H1 (cell line): ENCODE measurements around the gene LRTM2. TPM values are rescaled to one million over a fixed set of nuclear protein-coding genes. Genes with fewer than 3 reads are reported as not detected.

Experiments
- CTCF ChIA-PET: fragments of 300-600 bp; sonication (Branson Sonifier 250); formaldehyde crosslinking; loops from one replicate; lab custom pipeline; 2021; ENCODE audit not compliant: partially characterized antibody; lab: Charles Lee
- POLR2A ChIA-PET: fragments of 300-600 bp; sonication (Branson Sonifier 250); formaldehyde crosslinking; loops from one replicate; lab custom pipeline; 2021; ENCODE audit warnings: inconsistent platforms; ENCODE audit not compliant: partially characterized antibody; lab: Charles Lee
- DNase-seq, 2 experiments: peaks; one replicate each; pipeline versions ENCODE4 v3.0.0 to v3.0.0-alpha.2; 2010 to 2022; ENCODE audit warnings: low spot score in 2 of 2, low read depth in 1 of 2, mixed read lengths in 1 of 2
- FAIRE-seq: peaks from 2 replicates; lab custom pipeline; 2011; peaks lifted over from hg19 to GRCh38; lab: Jason Lieb, UNC
- H2AFZ ChIP-seq: 2 replicates; pipeline ENCODE4 v1.8.1; 2012; ENCODE audit warnings: low read length, inconsistent platforms
- H2AK5ac ChIP-seq: 2 replicates; pipeline ENCODE4 v1.6.1; 2013; ENCODE audit warnings: low read depth, low read length
- H2BK120ac ChIP-seq: replicated peaks from 2 replicates; pipeline ENCODE3; 2013; ENCODE audit warnings: low read depth, low read length, inconsistent platforms
- H2BK12ac ChIP-seq: 2 replicates; pipeline ENCODE4 v1.6.1; 2013; ENCODE audit warnings: low read depth, low read length
- H2BK15ac ChIP-seq: 2 replicates; pipeline ENCODE4 v1.6.1; 2013; ENCODE audit warnings: low read length
- H2BK20ac ChIP-seq: 2 replicates; pipeline ENCODE4 v1.6.1; 2013; ENCODE audit warnings: low read length
- H2BK5ac ChIP-seq: 2 replicates; pipeline ENCODE4 v1.6.1; 2013; ENCODE audit warnings: low read depth, low read length
- H3K14ac ChIP-seq: 2 replicates; pipeline ENCODE4 v1.6.1; 2013; ENCODE audit warnings: inconsistent platforms; ENCODE audit not compliant: insufficient read length
- H3K18ac ChIP-seq: 2 replicates; pipeline ENCODE4 v1.6.1; 2013; ENCODE audit warnings: low read length; ENCODE audit errors: extremely low read depth
- H3K23ac ChIP-seq: 2 replicates; pipeline ENCODE4 v1.6.1; 2013; ENCODE audit warnings: inconsistent platforms; ENCODE audit not compliant: insufficient read length
- H3K23me2 ChIP-seq: 2 replicates; pipeline ENCODE4 v1.6.1; 2013; ENCODE audit warnings: low read depth, low read length
- H3K27ac ChIP-seq: 2 replicates; pipeline ENCODE4 v1.6.1; 2011; ENCODE audit warnings: low read depth, low read length, inconsistent platforms
- H3K27me3 ChIP-seq, 4 experiments: replicated peaks in 1 of 4; 1 replicate in 1 of 4; 2 replicates in 3 of 4; pipeline versions ENCODE4 v1.6.1 to v1.8.1; 2011 to 2013; ENCODE audit warnings: low read length in 3 of 4, mild to moderate bottlenecking in 3 of 4, inconsistent platforms in 2 of 4, mixed read lengths in 2 of 4, moderate library complexity in 1 of 4; ENCODE audit not compliant: control insufficient read depth in 3 of 4, insufficient read depth in 3 of 4; ENCODE audit errors: extremely low read depth in 1 of 4
- H3K36me3 ChIP-seq, 4 experiments: 2 replicates each; pipeline versions ENCODE4 v1.6.1 to v1.8.1; 2011 to 2013; ENCODE audit warnings: mild to moderate bottlenecking in 4 of 4, low read length in 3 of 4, moderate library complexity in 2 of 4, control low read depth in 1 of 4, inconsistent platforms in 1 of 4; ENCODE audit not compliant: insufficient read depth in 4 of 4, control insufficient read depth in 2 of 4
- H3K4ac ChIP-seq: replicated peaks from 2 replicates; pipeline ENCODE3; 2013; ENCODE audit warnings: low read length, low read depth, mixed read lengths, inconsistent platforms; ENCODE audit not compliant: insufficient read length
- H3K4me1 ChIP-seq, 4 experiments: replicated peaks in 1 of 4; 1 replicate in 1 of 4; 2 replicates in 3 of 4; pipeline versions ENCODE4 v1.6.1 to v1.8.1; 2011 to 2013; ENCODE audit warnings: low read length in 3 of 4, inconsistent platforms in 2 of 4, mixed read lengths in 1 of 4; ENCODE audit not compliant: insufficient read depth in 4 of 4, control insufficient read depth in 3 of 4
- H3K4me2 ChIP-seq, 2 experiments: 2 replicates each; pipeline versions ENCODE4 v1.6.1 to v1.8.1; 2011 to 2013; ENCODE audit warnings: low read depth in 2 of 2, low read length in 2 of 2, control low read depth in 1 of 2, inconsistent platforms in 1 of 2, mild to moderate bottlenecking in 1 of 2; ENCODE audit not compliant: insufficient read depth in 1 of 2
- H3K4me3 ChIP-seq, 4 experiments: fragments of 200-600, 300-600 bp in 1 of 4; sonication (generic), shearing (Covaris generic), sonication (Bioruptor Twin) in 1 of 4; 2 replicates each; pipeline versions ENCODE4 v1.5.1 to v1.8.1; 2011 to 2016; ENCODE audit warnings: low read length in 4 of 4, low read depth in 3 of 4, control low read depth in 2 of 4, inconsistent platforms in 2 of 4, mild to moderate bottlenecking in 2 of 4, mixed read lengths in 1 of 4, moderate library complexity in 1 of 4; ENCODE audit not compliant: insufficient read depth in 2 of 4; ENCODE audit errors: extremely low read depth in 1 of 4
- H3K56ac ChIP-seq: replicated peaks from 2 replicates; pipeline ENCODE3; 2013; ENCODE audit warnings: low read depth, mild to moderate bottlenecking, mixed read lengths, low read length, inconsistent platforms; ENCODE audit not compliant: insufficient read length
- H3K79me1 ChIP-seq: 2 replicates; pipeline ENCODE4 v1.6.1; 2013; ENCODE audit warnings: low read depth, low read length, control low read depth
- H3K79me2 ChIP-seq, 2 experiments: 2 replicates each; pipeline versions ENCODE4 v1.6.1 to v1.8.1; 2012 to 2013; ENCODE audit warnings: low read length in 2 of 2, mild to moderate bottlenecking in 2 of 2, inconsistent platforms in 1 of 2; ENCODE audit not compliant: insufficient read depth in 2 of 2, control insufficient read depth in 1 of 2
- H3K9ac ChIP-seq, 4 experiments: replicated peaks in 1 of 4; 1 replicate in 1 of 4; 2 replicates in 3 of 4; pipeline versions ENCODE4 v1.6.1 to v1.8.1; 2011 to 2013; ENCODE audit warnings: low read depth in 3 of 4, low read length in 3 of 4, control low read depth in 2 of 4, mild to moderate bottlenecking in 2 of 4, moderate library complexity in 2 of 4, inconsistent platforms in 1 of 4; ENCODE audit errors: extremely low read depth in 1 of 4
- H3K9me3 ChIP-seq, 2 experiments: 2 replicates each; pipeline versions ENCODE4 v1.6.1 to v1.8.1; 2012 to 2013; ENCODE audit warnings: mild to moderate bottlenecking in 2 of 2, moderate library complexity in 2 of 2, control low read depth in 1 of 2, inconsistent platforms in 1 of 2, low read depth in 1 of 2, low read length in 1 of 2, mixed read lengths in 1 of 2; ENCODE audit not compliant: insufficient read depth in 2 of 2
- H4K20me1 ChIP-seq, 2 experiments: replicated peaks in 1 of 2; 2 replicates each; pipeline versions ENCODE3 to v1.8.1; 2011 to 2013; ENCODE audit warnings: inconsistent platforms in 2 of 2, low read length in 2 of 2, mild to moderate bottlenecking in 1 of 2; ENCODE audit not compliant: insufficient read depth in 2 of 2, control insufficient read depth in 1 of 2
- H4K5ac ChIP-seq: 2 replicates; pipeline ENCODE4 v1.6.1; 2013; ENCODE audit warnings: low read length, low read depth, mixed read lengths, inconsistent platforms; ENCODE audit not compliant: insufficient read length
- H4K8ac ChIP-seq: 2 replicates; pipeline ENCODE4 v1.8.0; 2013; ENCODE audit warnings: mild to moderate bottlenecking, moderate library complexity, low read length, inconsistent platforms; ENCODE audit not compliant: insufficient read depth; ENCODE audit errors: extremely low read depth
- H4K91ac ChIP-seq: replicated peaks from 2 replicates; pipeline ENCODE3; 2013; ENCODE audit warnings: low read length, mixed read lengths, inconsistent platforms; ENCODE audit not compliant: insufficient read length
- EGR1 ChIP-seq: IDR thresholded peaks from 2 replicates; pipeline ENCODE4 v1.6.1; 2011; ENCODE audit warnings: low read depth, low read length, borderline replicate concordance
- JUN ChIP-seq: IDR thresholded peaks from 2 replicates; pipeline ENCODE4 v1.6.1; 2011; ENCODE audit warnings: low read depth, mild to moderate bottlenecking, improper control_type of control experiment, low read length
- MAX ChIP-seq: IDR thresholded peaks from 2 replicates; pipeline ENCODE4 v1.6.1; 2012; ENCODE audit warnings: inconsistent platforms
- POU5F1 ChIP-seq: IDR thresholded peaks from 2 replicates; pipeline ENCODE4 v1.6.1; 2011; ENCODE audit warnings: low read depth, mild to moderate bottlenecking, low read length, moderate library complexity
- SUZ12 ChIP-seq: fragments of 200-600 bp; sonication (generic); IDR thresholded peaks from 2 replicates; pipeline ENCODE4 v1.6.1; 2012; ENCODE audit warnings: mild to moderate bottlenecking, inconsistent platforms, low read length, moderate library complexity, mixed read lengths
- TBP ChIP-seq: IDR thresholded peaks from 2 replicates; pipeline ENCODE4 v1.6.1; 2011; ENCODE audit warnings: low read depth, low read length, improper control_type of control experiment
- WGBS, 2 experiments: shearing (Covaris generic) in 1 of 2; methylation state at CpG; one replicate each; pipeline versions ENCODE4 v1.1.6 to v1.1.7; 2013 to 2015; ENCODE audit warnings: low lambda C conversion rate in 2 of 2, mixed read lengths in 2 of 2, inconsistent platforms in 1 of 2, low coverage in 1 of 2, missing lambda C conversion rate in 1 of 2; ENCODE audit not compliant: insufficient replicate concordance in 2 of 2, insufficient coverage in 1 of 2, insufficient read length in 1 of 2; ENCODE audit errors: extremely low coverage in 1 of 2, missing lambda C conversion rate in 1 of 2; 5-methylcytosine and 5-hydroxymethylcytosine counted together
- polyA plus RNA-seq, 7 experiments: library from polyadenylated mRNA; depleted of rRNA in 3 of 7; stranded (reverse) in 5 of 7; unstranded in 2 of 7; fragments of >200 nt in 5 of 7; fragments of 200-250 nt in 2 of 7; gene quantifications; 1 replicate in 5 of 7; 2 replicates in 1 of 7; 4 replicates in 1 of 7; pipeline versions ENCODE4 v1.2.1 to v1.2.3, GENCODE V29; 2011 to 2013; ENCODE audit warnings: missing spikeins in 2 of 7, mixed read lengths in 2 of 7
- total RNA-seq: library from RNA; stranded (reverse); fragmentation: NEBNext Ultra II Directional; extraction: Animal tissue kit (Norgen Biotek cat#: 25700); gene quantifications from 2 replicates; pipeline ENCODE4 v1.2.1, GENCODE V29; 2021

The LRTM2 gene
- total and polyA plus RNA-seq, 2 of the 8 experiments (the other 6 are each of a cell fraction or from before 2014, with no cell fraction given), result 0.06 TPM; not detected in 1

- no peak for FAIRE-seq
- Histone ChIP-seq H3K4me3 (no peak overlapping the region), H3K14ac (no peak overlapping the region), H3K9ac (no peak overlapping the region), H4K8ac (no peak overlapping the region), H3K18ac (no peak overlapping the region), H3K36me3 (peaks cover 0 to 12% (median 8%) of the 10 kb centered on the region in 4 experiments; a peak in 4 of 8 replicates), H4K5ac (no peak overlapping the region), H3K79me1 (no peaks in the 10 kb centered on the region; the same call in 1 of the 2 replicates), H3K79me2 (no peaks in the 10 kb centered on the region), H3K9me3 (no peaks in the 10 kb centered on the region), H2BK12ac (no peak overlapping the region), H3K23me2 (no peaks in the 10 kb centered on the region), H2BK20ac (no peak overlapping the region), H3K23ac (no peak overlapping the region), H2BK15ac (no peak overlapping the region), H2BK120ac (no peak overlapping the region), H3K56ac (no peak overlapping the region), H3K4me1 (no peaks in the 10 kb centered on the region), H4K91ac (no peak overlapping the region), H2AFZ (no peak overlapping the region), H2AK5ac (no peak overlapping the region), H2BK5ac (no peak overlapping the region), H3K27me3 (no peaks in the 10 kb centered on the region), H4K20me1 (peaks cover 2 to 3% of the 10 kb centered on the region in 2 experiments), H3K4me2 (no peak overlapping the region), H3K27ac (no peak overlapping the region), H3K4ac (no peak overlapping the region)
- POLR2A ChIA-PET, result interaction anchor here (1.1 kb wide), 1 partner anchor 111 kb away, joined by 3 read pairs; no protein-coding TSS in a partner anchor
- no peak for DNase-seq
- CTCF ChIA-PET, result interaction anchor here (0.6 to 12.4 kb wide), 7 partner anchors 9 to 147 kb away, joined by 3 to 265 read pairs (median 4); no protein-coding TSS in a partner anchor
- 90% methylated on average over 2 of the region's 2 CpGs; no CpG with 5 or more reads in 1 of the 2 experiments for WGBS, 2 experiments
- no peak for TF ChIP-seq POU5F1
- no peak for TF ChIP-seq MAX
- TF ChIP-seq EGR1, result no peak
- no peak for TF ChIP-seq JUN
- no peak for TF ChIP-seq TBP
- no peak for TF ChIP-seq SUZ12
Measured at GRCh38 chr12:1782215-1782614, 38.1 kb upstream of the LRTM2 start.
